ENCODE data around the gene CIITA. TPM values are rescaled to one million over a fixed set of nuclear protein-coding genes. Genes with fewer than 3 reads are reported as not detected.
A peak's percentile ranks its signal among the peaks of the same experiment; 100 is the strongest.

CIITA gene
- total RNA-seq, 3 donors from 2014 or later, result 5.6 to 14.6 (median 11.1) TPM

DNA sequence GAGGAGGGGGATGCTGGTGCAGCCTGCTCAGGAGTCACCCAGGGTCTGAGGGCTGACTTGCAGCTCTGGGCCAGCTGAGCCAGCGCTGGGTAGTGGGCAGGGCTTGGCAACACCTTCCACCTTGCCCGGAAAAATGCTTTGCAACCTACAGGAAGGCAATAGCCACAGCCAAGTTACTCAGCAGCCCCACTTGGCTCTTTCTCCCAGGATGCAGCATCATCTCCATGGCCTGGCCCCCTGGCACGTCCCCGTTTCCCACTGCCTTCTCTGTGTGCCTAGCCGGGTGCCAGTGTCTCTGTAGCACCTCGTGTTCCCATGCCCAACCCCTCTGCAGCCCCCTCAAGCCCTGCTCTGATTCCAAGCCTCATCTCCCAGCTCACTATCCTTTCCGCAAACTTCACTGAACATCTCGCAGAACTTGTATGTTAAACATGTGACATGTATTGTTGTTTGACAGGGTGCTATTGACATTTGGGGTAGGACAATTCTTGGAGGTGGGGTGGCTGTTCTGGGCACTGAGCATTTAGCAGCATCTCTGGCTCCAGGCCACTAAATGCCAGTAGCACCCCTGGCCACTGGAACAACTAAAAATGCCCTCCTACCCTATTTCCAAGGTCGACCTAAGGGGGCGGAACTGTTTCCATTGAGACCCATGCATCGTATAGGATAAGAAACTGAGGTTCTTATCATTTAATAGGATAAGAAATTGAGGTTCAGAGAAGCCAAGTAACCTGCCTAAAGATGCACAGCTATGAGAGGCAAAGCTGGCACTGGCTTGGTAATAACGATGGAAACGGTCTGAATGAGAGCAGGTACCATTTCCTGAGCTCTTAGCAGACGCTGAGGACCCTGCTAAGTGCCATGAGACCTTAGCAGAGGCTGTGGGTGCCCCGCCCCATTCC lies 53.1 kb downstream of the CIITA start:
- Histone ChIP-seq H3K9me3 (no peaks in the 10 kb centered on the region), H3K36me3 (no peaks in the 10 kb centered on the region), H3K27me3 (no peaks in the 10 kb centered on the region), H3K4me1 (peaks cover 0 to 3% of the 10 kb centered on the region in 2 donors), H3K27ac (peak overlapping the region in 1 of 2 donors; percentile 27), H3K4me3 (no peak overlapping the region)
- intact Hi-C loops (cut with DNase I; ENCODE audit: low total_unique reads), result no loop called here
- no peak for DNase-seq (ENCODE audit: low spot score in 2 of 2)
- TF ChIP-seq POLR2AphosphoS5 (IDR thresholded peaks at IDR 0.05) (no peak), POLR2A (IDR thresholded peaks at IDR 0.05) (no peak)
- TF ChIP-seq, protein P1, sequence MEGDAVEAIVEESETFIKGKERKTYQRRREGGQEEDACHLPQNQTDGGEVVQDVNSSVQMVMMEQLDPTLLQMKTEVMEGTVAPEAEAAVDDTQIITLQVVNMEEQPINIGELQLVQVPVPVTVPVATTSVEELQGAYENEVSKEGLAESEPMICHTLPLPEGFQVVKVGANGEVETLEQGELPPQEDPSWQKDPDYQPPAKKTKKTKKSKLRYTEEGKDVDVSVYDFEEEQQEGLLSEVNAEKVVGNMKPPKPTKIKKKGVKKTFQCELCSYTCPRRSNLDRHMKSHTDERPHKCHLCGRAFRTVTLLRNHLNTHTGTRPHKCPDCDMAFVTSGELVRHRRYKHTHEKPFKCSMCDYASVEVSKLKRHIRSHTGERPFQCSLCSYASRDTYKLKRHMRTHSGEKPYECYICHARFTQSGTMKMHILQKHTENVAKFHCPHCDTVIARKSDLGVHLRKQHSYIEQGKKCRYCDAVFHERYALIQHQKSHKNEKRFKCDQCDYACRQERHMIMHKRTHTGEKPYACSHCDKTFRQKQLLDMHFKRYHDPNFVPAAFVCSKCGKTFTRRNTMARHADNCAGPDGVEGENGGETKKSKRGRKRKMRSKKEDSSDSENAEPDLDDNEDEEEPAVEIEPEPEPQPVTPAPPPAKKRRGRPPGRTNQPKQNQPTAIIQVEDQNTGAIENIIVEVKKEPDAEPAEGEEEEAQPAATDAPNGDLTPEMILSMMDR (IDR thresholded peaks at IDR 0.05), result no peak

DNA sequence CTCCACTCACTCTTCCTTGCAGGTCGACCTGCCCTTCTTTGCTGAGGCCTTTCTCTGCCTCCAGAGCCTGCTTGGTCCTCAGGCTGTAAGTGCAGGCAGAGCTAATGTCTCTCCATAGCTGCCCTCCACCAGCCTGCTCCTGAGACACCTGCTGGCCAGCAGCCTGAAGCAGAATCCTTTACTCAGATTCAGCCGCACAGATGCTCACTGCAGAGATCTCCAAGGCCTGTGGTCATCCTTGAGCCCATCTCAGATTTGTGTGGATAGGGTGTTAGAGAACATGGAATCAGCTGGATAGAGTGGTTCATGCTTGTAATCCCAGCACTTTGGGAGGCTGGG lies 53.7 kb downstream of the CIITA start:
- Histone ChIP-seq H3K36me3 (no peaks in the 10 kb centered on the region), H3K27me3 (no peaks in the 10 kb centered on the region), H3K4me1 (peaks cover 0 to 7% of the 10 kb centered on the region in 2 donors), H3K9me3 (no peaks in the 10 kb centered on the region), H3K4me3 (no peak overlapping the region), H3K27ac (no peak overlapping the region)
- TF ChIP-seq POLR2AphosphoS5 (IDR thresholded peaks at IDR 0.05) (no peak), POLR2A (IDR thresholded peaks at IDR 0.05) (no peak)
- TF ChIP-seq, protein P1 (IDR thresholded peaks at IDR 0.05), result no peak
- DNase-seq (ENCODE audit: low spot score in 2 of 2), result no peak
- intact Hi-C loops (cut with DNase I; ENCODE audit: low total_unique reads), result no loop called here

DNA sequence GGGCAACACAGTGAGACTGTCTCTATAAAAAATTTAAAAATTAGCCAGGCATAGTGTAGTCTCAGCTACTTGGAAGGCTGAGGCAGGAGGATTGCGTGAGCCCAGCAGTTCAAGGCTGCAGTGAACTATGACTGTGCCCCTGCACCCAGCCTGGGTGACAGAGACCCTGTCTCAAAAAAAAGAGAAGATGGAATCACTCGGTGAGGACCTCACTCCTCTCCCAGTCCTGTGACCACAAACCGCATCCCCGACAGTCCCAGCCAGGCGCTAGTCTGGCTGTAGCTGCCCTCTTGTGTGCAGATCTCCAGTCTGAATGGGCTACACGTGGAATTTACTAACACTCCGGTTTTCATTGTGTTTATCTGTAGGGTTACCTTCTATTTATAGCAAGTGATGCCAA lies 54.1 kb downstream of the CIITA start:
- intact Hi-C loops (cut with DNase I; ENCODE audit: low total_unique reads), result no loop called here
- Histone ChIP-seq H3K9me3 (no peaks in the 10 kb centered on the region), H3K4me3 (no peak overlapping the region), H3K36me3 (no peaks in the 10 kb centered on the region), H3K4me1 (peaks cover 0 to 8% of the 10 kb centered on the region in 2 donors), H3K27ac (no peak overlapping the region), H3K27me3 (no peaks in the 10 kb centered on the region)
- TF ChIP-seq POLR2AphosphoS5 (IDR thresholded peaks at IDR 0.05), result no peak
- no peak for TF ChIP-seq POLR2A (IDR thresholded peaks at IDR 0.05)
- TF ChIP-seq, protein P1 (IDR thresholded peaks at IDR 0.05), result no peak
- DNase-seq (ENCODE audit: low spot score in 2 of 2), result no peak

DNA sequence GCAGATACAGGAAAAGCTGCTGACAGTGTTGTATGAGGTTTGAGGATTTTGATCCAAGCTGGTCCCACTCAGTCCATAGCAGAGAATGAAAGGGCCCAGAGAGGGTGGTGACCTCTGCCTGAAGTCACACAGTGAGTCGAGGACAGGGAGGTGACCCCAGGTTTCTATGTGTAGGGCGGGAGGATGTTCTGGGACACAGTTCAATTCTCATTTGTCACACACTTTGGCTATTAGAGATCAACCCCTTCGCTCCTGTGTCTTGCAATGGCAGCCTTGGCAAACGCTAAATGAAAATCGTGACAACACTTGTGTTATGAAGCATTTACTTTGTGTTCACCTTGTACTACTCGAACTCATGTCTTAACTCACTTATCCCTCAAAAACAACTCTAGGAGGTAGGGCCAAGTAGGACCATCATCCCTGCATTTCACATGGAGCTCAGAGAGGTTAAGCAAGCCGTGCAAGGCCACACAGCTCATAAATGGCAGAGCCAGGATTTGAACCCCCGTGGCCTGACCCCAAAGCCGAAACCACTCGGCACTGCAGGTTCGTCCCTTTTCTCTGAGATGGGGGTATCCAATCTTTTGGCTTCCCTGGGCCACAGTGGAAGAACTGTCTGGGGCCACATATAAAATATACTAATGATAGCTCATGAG lies 55.1 kb downstream of the CIITA start:
- TF ChIP-seq POLR2A (IDR thresholded peaks at IDR 0.05), result no peak
- no peak for DNase-seq (ENCODE audit: low spot score in 2 of 2)
- Histone ChIP-seq H3K27ac (no peak overlapping the region), H3K36me3 (no peaks in the 10 kb centered on the region), H3K4me3 (no peak overlapping the region), H3K27me3 (no peaks in the 10 kb centered on the region), H3K4me1 (peaks cover 0 to 8% of the 10 kb centered on the region in 2 donors), H3K9me3 (no peaks in the 10 kb centered on the region)
- intact Hi-C loops (cut with DNase I; ENCODE audit: low total_unique reads), result no loop called here

DNA sequence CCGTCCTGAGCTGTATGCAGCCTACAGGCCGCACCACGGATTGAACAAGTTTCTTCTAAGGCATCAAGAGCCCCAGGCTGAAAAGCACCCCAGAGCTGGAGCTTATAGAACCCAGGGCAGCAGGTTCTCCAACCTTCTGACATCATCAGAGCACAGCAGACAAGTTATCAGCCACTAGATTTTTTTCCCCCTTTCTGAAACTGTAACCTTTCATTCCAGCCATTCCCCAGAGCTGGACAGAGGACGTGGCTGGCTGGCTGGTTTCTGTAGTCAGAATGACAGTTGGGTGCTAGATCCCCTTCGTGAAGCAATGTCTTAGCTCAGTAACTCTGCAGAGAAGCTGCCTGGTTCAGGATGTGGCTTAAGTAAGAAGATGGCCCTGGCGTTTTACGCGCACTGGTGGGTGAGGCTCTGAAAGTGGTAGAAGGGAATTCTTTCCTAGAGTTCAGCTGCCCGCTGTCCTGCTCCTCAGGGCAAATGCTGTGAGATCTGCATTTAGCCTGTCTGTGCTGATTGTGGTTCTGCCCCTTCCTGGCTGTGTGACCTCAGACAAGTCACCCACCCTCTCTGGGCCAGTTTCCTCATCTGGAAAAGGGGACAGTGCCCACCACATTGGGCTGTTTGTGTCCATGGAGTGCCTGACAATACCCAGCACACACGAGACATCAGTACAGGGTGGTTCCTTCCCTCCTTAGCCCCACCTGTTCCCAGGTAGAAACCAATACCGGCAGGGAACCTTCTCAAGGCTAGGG lies 56.1 kb downstream of the CIITA start:
- no peaks in the 10 kb centered on the region for H3K27me3 ChIP-seq
- TF ChIP-seq, protein P1 (IDR thresholded peaks at IDR 0.05), result no peak
- TF ChIP-seq POLR2AphosphoS5 (IDR thresholded peaks at IDR 0.05) (no peak), POLR2A (IDR thresholded peaks at IDR 0.05) (no peak)
- no peak for DNase-seq (ENCODE audit: low spot score in 2 of 2)
- H3K27ac ChIP-seq, result no peak overlapping the region
- H3K9me3 ChIP-seq, result no peaks in the 10 kb centered on the region
- peaks cover 0 to 14% of the 10 kb centered on the region in 2 donors for H3K4me1 ChIP-seq
- H3K4me3 ChIP-seq, result no peak overlapping the region
- no peaks in the 10 kb centered on the region for H3K36me3 ChIP-seq
- intact Hi-C loops (cut with DNase I; ENCODE audit: low total_unique reads), result no loop called here
